SU-DHL-6 (cell line): ENCODE data around the gene TMEM242.

ENCODE experiments used
- H2AFZ ChIP-seq: fragments of 200-600 bp; sonication (generic); 2 replicates; pipeline ENCODE4 v1.6.1; 2014; ENCODE audit warnings: low read depth, mild to moderate bottlenecking, moderate library complexity, mixed read lengths, antibody characterized with exemption, low read length; ENCODE audit not compliant: severe bottlenecking
- H3F3A ChIP-seq: fragments of 200-600 bp; shearing (Covaris generic); 2 replicates; pipeline ENCODE4 v1.6.0; 2016; ENCODE audit warnings: antibody characterized with exemption, mild to moderate bottlenecking; ENCODE audit not compliant: insufficient read depth
- H3K27ac ChIP-seq: fragments of 200-600 bp; sonication (generic); 2 replicates; pipeline ENCODE4 v1.5.1; 2016; ENCODE audit warnings: low read depth, mild to moderate bottlenecking, low read length, moderate library complexity, mixed read lengths
- H3K27me3 ChIP-seq: fragments of 200-600 bp; sonication (generic), shearing (Covaris generic); 2 replicates; pipeline ENCODE4 v1.6.0; 2014; ENCODE audit warnings: mild to moderate bottlenecking, low read length
- H3K36me3 ChIP-seq: fragments of 200-600 bp; sonication (generic); 2 replicates; pipeline ENCODE4 v1.6.1; 2014; ENCODE audit warnings: mild to moderate bottlenecking, low read length, mixed read lengths
- H3K4me2 ChIP-seq: fragments of 300-600, 200-600 bp; shearing (Covaris generic), sonication (generic); 2 replicates; pipeline ENCODE4 v1.6.0; 2014; ENCODE audit warnings: low read length, low read depth, mild to moderate bottlenecking; ENCODE audit not compliant: poor library complexity, severe bottlenecking
- H3K4me3 ChIP-seq: fragments of 200-600 bp; sonication (generic); 2 replicates; pipeline ENCODE4 v1.5.1; 2014; ENCODE audit warnings: antibody characterized with exemption, low read length, mild to moderate bottlenecking, mixed read lengths; ENCODE audit not compliant: insufficient read depth, poor library complexity, severe bottlenecking
- H3K79me2 ChIP-seq: fragments of 200-600 bp; sonication (generic); 2 replicates; pipeline ENCODE4 v1.6.1; 2014; ENCODE audit warnings: mild to moderate bottlenecking, low read length, moderate library complexity; ENCODE audit not compliant: insufficient read depth
- H3K9ac ChIP-seq: fragments of 200-600 bp; sonication (generic); 2 replicates; pipeline ENCODE4 v1.7.0; 2014; ENCODE audit warnings: mild to moderate bottlenecking, low read length
- H3K9me2 ChIP-seq: fragments of 200-600 bp; sonication (generic); replicated peaks from 2 replicates; pipeline ENCODE4 v1.6.1; 2014; ENCODE audit warnings: low read length; ENCODE audit not compliant: insufficient read depth
- H3K9me3 ChIP-seq: fragments of 200-600 bp; sonication (generic); 2 replicates; pipeline ENCODE4 v1.6.1; 2014; ENCODE audit warnings: low read length, mixed read lengths; ENCODE audit not compliant: insufficient read depth
- H4K20me1 ChIP-seq: fragments of 200-600 bp; sonication (generic); 2 replicates; pipeline ENCODE4 v1.6.1; 2014; ENCODE audit warnings: low read depth, mild to moderate bottlenecking, antibody characterized with exemption, low read length, moderate library complexity, mixed read lengths
- EZH2phosphoT487 ChIP-seq: fragments of 200-600 bp; sonication (generic), shearing (Covaris generic); conservative IDR thresholded peaks from 2 replicates; pipeline ENCODE4 v1.6.1; 2018; ENCODE audit warnings: mild to moderate bottlenecking, antibody characterized with exemption, low read length, moderate library complexity, mixed read lengths
- TF ChIP-seq, protein P1 (sequence below): fragments of 200-600 bp; sonication (generic); IDR thresholded peaks from one replicate; pipeline ENCODE4 v1.5.1; 2017; ENCODE audit warnings: antibody characterized with exemption, mild to moderate bottlenecking, low read length, moderate library complexity; ENCODE audit not compliant: insufficient read depth, poor library complexity, severe bottlenecking

The TMEM242 gene

DNA sequence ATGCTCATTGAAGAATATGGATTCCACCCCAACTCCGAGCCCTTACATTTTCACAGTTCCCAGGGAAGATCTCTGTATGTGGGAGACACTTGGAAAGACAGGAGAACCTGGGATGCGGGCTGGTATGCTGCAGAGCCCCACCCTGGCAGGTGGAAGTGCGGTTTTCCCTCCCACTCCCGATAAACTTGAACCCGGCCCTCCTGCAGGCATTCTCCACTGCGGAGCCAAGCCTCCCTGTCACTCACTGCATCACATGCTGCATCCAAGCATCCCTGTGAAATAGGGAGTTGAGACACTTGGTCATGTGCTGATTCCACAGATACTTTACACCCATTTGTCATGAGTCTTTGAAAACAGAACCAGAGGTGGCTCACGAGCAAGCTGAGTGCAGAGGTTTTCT, 35.4 kb downstream of the TMEM242 start:
- no peaks in the 10 kb centered on the region for H3K36me3 ChIP-seq
- no peak overlapping the region for H3K9ac ChIP-seq
- no peak overlapping the region for H2AFZ ChIP-seq
- no peaks in the 10 kb centered on the region for H3K9me2 ChIP-seq
- H3K9me3 ChIP-seq, result no peaks in the 10 kb centered on the region
- no peak overlapping the region for H3K4me2 ChIP-seq
- no peak overlapping the region for H3K27ac ChIP-seq
- H3K79me2 ChIP-seq, result no peaks in the 10 kb centered on the region
- no peaks in the 10 kb centered on the region for H3F3A ChIP-seq
- H4K20me1 ChIP-seq, result no peaks in the 10 kb centered on the region
- H3K4me3 ChIP-seq, result no peak overlapping the region
- TF ChIP-seq, protein P1, sequence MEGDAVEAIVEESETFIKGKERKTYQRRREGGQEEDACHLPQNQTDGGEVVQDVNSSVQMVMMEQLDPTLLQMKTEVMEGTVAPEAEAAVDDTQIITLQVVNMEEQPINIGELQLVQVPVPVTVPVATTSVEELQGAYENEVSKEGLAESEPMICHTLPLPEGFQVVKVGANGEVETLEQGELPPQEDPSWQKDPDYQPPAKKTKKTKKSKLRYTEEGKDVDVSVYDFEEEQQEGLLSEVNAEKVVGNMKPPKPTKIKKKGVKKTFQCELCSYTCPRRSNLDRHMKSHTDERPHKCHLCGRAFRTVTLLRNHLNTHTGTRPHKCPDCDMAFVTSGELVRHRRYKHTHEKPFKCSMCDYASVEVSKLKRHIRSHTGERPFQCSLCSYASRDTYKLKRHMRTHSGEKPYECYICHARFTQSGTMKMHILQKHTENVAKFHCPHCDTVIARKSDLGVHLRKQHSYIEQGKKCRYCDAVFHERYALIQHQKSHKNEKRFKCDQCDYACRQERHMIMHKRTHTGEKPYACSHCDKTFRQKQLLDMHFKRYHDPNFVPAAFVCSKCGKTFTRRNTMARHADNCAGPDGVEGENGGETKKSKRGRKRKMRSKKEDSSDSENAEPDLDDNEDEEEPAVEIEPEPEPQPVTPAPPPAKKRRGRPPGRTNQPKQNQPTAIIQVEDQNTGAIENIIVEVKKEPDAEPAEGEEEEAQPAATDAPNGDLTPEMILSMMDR, result no peak
- no peak for TF ChIP-seq EZH2phosphoT487
- no peaks in the 10 kb centered on the region for H3K27me3 ChIP-seq

GRCh38 chr6:157287247-157287850, 36.0 kb downstream of the TMEM242 start:
- H3K9ac ChIP-seq, result no peak overlapping the region
- no peak overlapping the region for H3K4me2 ChIP-seq
- no peak overlapping the region for H3K27ac ChIP-seq
- H2AFZ ChIP-seq, result no peak overlapping the region
- no peak overlapping the region for H3K4me3 ChIP-seq
- H3K9me2 ChIP-seq, result no peaks in the 10 kb centered on the region
- H3K36me3 ChIP-seq, result no peaks in the 10 kb centered on the region
- H4K20me1 ChIP-seq, result no peaks in the 10 kb centered on the region
- H3F3A ChIP-seq, result no peaks in the 10 kb centered on the region
- H3K9me3 ChIP-seq, result no peaks in the 10 kb centered on the region
- H3K27me3 ChIP-seq, result no peaks in the 10 kb centered on the region
- no peaks in the 10 kb centered on the region for H3K79me2 ChIP-seq
- TF ChIP-seq, protein P1, result no peak
- no peak for TF ChIP-seq EZH2phosphoT487

DNA sequence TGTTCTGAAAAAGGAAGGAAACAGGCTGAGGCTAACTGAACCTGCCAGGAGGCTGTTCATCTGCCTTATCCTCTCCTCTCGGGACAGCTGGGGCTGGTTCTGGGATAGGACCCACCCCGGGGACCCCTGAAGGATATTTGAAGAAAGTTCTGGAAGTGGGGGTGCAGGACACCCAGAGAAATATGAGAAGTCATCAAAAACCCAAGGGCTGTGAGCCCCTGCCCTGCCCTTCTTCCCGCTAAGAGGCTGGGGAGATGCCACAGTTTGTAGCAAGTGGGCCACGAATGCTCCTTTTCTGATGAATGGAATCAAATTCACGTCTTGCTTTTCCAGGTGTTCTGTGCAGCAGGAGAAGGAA, 37.9 kb downstream of the TMEM242 start:
- Histone ChIP-seq H3K4me3 (no peak overlapping the region), H2AFZ (no peak overlapping the region), H3K9me2 (no peaks in the 10 kb centered on the region), H3F3A (no peaks in the 10 kb centered on the region), H3K4me2 (no peak overlapping the region), H3K27ac (no peak overlapping the region), H4K20me1 (no peaks in the 10 kb centered on the region), H3K9ac (no peak overlapping the region), H3K27me3 (no peaks in the 10 kb centered on the region), H3K9me3 (no peaks in the 10 kb centered on the region), H3K36me3 (no peaks in the 10 kb centered on the region), H3K79me2 (no peaks in the 10 kb centered on the region)
- TF ChIP-seq EZH2phosphoT487, result no peak
- TF ChIP-seq, protein P1, result no peak
